ENCODE measurements around the gene ZC2HC1B. TPM values are rescaled to one million over a fixed set of nuclear protein-coding genes. Genes with fewer than 3 reads are reported as not detected.

The ZC2HC1B gene
- total RNA-seq, 4 donors from 2014 or later = not detected

DNA sequence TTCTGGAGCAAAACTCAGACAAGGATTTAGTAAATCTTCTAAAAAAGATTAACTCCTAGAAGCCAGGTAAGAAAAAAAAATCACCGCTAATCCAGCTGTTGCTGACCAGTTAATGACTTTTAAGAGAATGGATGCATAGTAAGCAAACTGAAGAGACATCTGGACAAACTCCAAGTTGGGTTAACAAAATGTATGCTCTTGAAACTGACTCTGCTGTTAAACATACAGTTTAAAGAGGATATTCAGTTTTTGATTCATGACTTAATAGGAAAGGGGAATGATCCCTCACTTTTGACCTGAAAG lies 73.3 kb downstream of the ZC2HC1B start:
- no peak overlapping the region for H3K4me3 ChIP-seq
- 84 to 100% methylated on average over 1 of the region's 1 CpG for WGBS, 2 donors (ENCODE audit: low coverage in 1 of 2)
- H3K9me3 ChIP-seq = no peaks in the 10 kb centered on the region
- DNase-seq = no peak
- intact Hi-C loops (cut with DNase I; ENCODE audit: low total_unique reads) = no loop called here
- TF ChIP-seq POLR2A (IDR thresholded peaks at IDR 0.05) (no peak), EP300 (IDR thresholded peaks at IDR 0.05; ENCODE audit: low read depth) (no peak)
- TF ChIP-seq, protein P1, sequence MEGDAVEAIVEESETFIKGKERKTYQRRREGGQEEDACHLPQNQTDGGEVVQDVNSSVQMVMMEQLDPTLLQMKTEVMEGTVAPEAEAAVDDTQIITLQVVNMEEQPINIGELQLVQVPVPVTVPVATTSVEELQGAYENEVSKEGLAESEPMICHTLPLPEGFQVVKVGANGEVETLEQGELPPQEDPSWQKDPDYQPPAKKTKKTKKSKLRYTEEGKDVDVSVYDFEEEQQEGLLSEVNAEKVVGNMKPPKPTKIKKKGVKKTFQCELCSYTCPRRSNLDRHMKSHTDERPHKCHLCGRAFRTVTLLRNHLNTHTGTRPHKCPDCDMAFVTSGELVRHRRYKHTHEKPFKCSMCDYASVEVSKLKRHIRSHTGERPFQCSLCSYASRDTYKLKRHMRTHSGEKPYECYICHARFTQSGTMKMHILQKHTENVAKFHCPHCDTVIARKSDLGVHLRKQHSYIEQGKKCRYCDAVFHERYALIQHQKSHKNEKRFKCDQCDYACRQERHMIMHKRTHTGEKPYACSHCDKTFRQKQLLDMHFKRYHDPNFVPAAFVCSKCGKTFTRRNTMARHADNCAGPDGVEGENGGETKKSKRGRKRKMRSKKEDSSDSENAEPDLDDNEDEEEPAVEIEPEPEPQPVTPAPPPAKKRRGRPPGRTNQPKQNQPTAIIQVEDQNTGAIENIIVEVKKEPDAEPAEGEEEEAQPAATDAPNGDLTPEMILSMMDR (IDR thresholded peaks at IDR 0.05) = no peak
- in situ Hi-C loops (cut with MboI; ENCODE audit: low pct_ligation_motif_present in 1 of 4, low pct_unique_long_range_greater_than_20kb in 1 of 4, low sequenced_read_pairs in 3 of 4) = no loop called here
- peaks cover 0 to 9% (median 0%) of the 10 kb centered on the region in 4 donors for H3K4me1 ChIP-seq
- H3K36me3 ChIP-seq = no peaks in the 10 kb centered on the region
- no peak overlapping the region for H3K27ac ChIP-seq
- no peaks in the 10 kb centered on the region for H3K27me3 ChIP-seq

DNA sequence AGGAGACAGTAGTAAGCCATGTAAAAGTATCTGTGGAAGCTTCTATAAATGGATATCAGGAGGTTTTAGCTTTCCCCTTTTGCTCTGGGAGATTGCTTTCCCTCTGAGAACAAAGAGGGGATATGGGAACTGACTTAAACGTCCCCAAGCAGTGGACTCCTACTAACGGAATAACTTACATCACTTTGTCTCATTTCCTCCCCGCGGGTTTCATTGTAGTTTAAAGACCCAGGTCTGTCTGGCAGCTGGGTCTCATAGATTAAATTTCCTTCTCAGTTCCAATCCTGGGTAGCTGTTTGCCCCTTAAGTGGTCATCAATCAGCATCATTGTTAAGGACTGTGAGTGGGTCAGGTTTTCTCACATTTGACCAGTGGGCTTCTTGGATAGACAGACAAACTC lies 75.1 kb downstream of the ZC2HC1B start:
- intact Hi-C loops (cut with DNase I; ENCODE audit: low total_unique reads) (no loop called here), in situ Hi-C loops (cut with MboI; ENCODE audit: low pct_ligation_motif_present in 1 of 4, low pct_unique_long_range_greater_than_20kb in 1 of 4, low sequenced_read_pairs in 3 of 4) (no loop called here)
- no peaks in the 10 kb centered on the region for H3K36me3 ChIP-seq
- no peaks in the 10 kb centered on the region for H3K27me3 ChIP-seq
- H3K4me1 ChIP-seq = peaks cover 0 to 9% (median 0%) of the 10 kb centered on the region in 4 donors
- TF ChIP-seq, protein P1 (IDR thresholded peaks at IDR 0.05) = no peak
- TF ChIP-seq POLR2A (IDR thresholded peaks at IDR 0.05) (no peak), POLR2AphosphoS5 (IDR thresholded peaks at IDR 0.05) (no peak), EP300 (IDR thresholded peaks at IDR 0.05; ENCODE audit: low read depth) (no peak)
- H3K4me3 ChIP-seq = no peak overlapping the region
- no peak for DNase-seq
- no peaks in the 10 kb centered on the region for H3K9me3 ChIP-seq
- H3K27ac ChIP-seq = no peak overlapping the region
- WGBS, 2 donors (ENCODE audit: low coverage in 1 of 2) = 47 to 58% methylated on average over 4 of the region's 4 CpGs

DNA sequence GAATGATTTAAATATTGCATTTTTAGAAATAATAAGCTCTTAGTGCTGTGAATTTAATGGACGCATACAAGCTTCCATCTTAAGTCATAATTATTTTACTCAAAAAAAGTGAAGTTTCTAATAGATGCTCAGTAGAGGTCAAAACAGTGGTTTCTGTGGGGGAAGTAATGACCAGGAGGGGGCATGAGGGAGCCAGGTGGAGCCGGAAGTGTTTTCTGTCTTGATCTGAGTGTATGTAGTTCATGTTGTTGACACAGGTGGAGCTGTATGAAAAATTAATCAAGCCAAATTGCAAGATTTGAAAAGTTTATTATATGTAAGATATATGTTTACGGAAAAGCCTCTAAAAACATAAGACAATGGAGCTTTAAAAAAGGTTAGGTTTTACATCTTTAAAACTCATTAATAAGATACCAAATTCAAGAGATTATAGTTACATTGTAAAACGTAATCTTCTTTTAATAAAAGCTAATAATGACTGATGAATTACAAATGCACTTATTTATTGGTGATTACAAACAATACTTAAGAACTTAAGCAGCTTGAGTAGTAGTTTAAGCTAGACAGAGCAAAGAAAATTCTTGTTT lies 75.8 kb downstream of the ZC2HC1B start:
- H3K27me3 ChIP-seq = no peaks in the 10 kb centered on the region
- intact Hi-C loops (cut with DNase I; ENCODE audit: low total_unique reads) = loop anchor here (10.0 kb wide), 1 partner anchor 75 kb away; no protein-coding TSS in a partner anchor
- no peaks in the 10 kb centered on the region for H3K9me3 ChIP-seq
- DNase-seq = peak; percentile 62
- no peak overlapping the region for H3K27ac ChIP-seq
- TF ChIP-seq, protein P1 (IDR thresholded peaks at IDR 0.05) = peak; percentile 58 to 91 (median 81)
- TF ChIP-seq EP300 (IDR thresholded peaks at IDR 0.05; ENCODE audit: low read depth) = no peak
- no peak for TF ChIP-seq POLR2A (IDR thresholded peaks at IDR 0.05)
- TF ChIP-seq POLR2AphosphoS5 (IDR thresholded peaks at IDR 0.05) = no peak
- peaks cover 0 to 9% (median 0%) of the 10 kb centered on the region in 4 donors for H3K4me1 ChIP-seq
- no peak overlapping the region for H3K4me3 ChIP-seq
- 37 to 42% methylated on average over 4 of the region's 4 CpGs for WGBS, 2 donors (ENCODE audit: low coverage in 1 of 2)
- no peaks in the 10 kb centered on the region for H3K36me3 ChIP-seq
- in situ Hi-C loops (cut with MboI; ENCODE audit: low pct_ligation_motif_present in 1 of 4, low pct_unique_long_range_greater_than_20kb in 1 of 4, low sequenced_read_pairs in 3 of 4) = loop anchor here in 3 of 4 donors (10.0 kb wide), 3 partner anchors 65 to 365 kb away; partner anchors contain the start of gene PLAGL1 (in 1 of the 3)

DNA sequence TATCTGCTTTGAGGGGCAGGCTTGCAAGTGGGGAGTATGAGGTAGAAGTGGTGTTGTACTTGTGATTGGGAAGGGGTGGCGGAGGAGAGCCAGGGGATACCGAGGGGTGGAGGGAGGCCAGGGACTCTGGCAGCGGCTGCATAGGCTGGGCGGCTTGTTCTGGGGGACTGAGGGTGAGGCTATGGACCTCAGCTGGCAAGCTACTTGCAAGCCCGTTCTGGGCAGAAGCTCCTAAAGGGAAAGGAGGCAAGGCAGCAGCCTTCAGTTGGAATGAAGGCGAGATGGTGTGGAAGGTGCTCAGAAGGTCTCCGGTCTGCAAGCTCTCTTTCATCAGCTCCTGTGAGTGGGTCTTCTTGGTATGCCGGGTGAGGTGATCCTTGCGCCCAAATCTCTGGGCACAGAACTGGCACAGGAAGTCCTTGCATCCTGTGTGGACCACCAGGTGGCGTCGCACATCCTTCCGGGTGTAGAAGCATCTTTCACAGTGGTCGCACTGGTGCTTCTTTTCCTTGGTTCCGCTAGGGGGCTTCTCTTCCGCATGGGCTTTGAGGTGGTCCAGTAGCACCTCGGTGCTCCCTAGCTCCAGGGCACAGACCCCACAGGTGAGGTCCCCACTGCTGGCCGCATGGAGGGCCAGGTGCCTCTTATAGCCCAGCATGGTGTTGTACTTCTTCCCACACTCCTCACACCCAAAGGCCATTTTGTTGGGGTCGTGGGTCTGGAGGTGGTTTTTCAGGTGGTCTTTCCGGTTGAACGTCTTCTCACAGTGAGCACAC lies 77.8 kb downstream of the ZC2HC1B start:
- no peak overlapping the region for H3K27ac ChIP-seq
- H3K36me3 ChIP-seq = no peaks in the 10 kb centered on the region
- peak; percentile 69 for DNase-seq
- intact Hi-C loops (cut with DNase I; ENCODE audit: low total_unique reads) (loop anchor here (10.0 kb wide), 1 partner anchor 73 kb away; no protein-coding TSS in a partner anchor), in situ Hi-C loops (cut with MboI; ENCODE audit: low pct_ligation_motif_present in 1 of 4, low pct_unique_long_range_greater_than_20kb in 1 of 4, low sequenced_read_pairs in 3 of 4) (loop anchor here in 3 of 4 donors (10.0 kb wide), 3 partner anchors 63 to 367 kb away; partner anchors contain the start of gene PLAGL1 (in 1 of the 3))
- no peaks in the 10 kb centered on the region for H3K27me3 ChIP-seq
- 73 to 100% methylated on average over 2 to 20 of the region's 20 CpGs for WGBS, 2 donors (ENCODE audit: low coverage in 1 of 2)
- H3K9me3 ChIP-seq = no peaks in the 10 kb centered on the region
- TF ChIP-seq POLR2A (IDR thresholded peaks at IDR 0.05) (no peak), EP300 (IDR thresholded peaks at IDR 0.05; ENCODE audit: low read depth) (no peak), POLR2AphosphoS5 (IDR thresholded peaks at IDR 0.05) (no peak)
- TF ChIP-seq, protein P1 (IDR thresholded peaks at IDR 0.05) = peak; percentile 53 to 60 (median 53)
- no peak overlapping the region for H3K4me3 ChIP-seq
- H3K4me1 ChIP-seq = peaks cover 0 to 9% (median 0%) of the 10 kb centered on the region in 4 donors

All from transverse colon (tissue), 4 donors.